Measurements from ENCODE around the gene SORCS1.

Gene SORCS1

DNA sequence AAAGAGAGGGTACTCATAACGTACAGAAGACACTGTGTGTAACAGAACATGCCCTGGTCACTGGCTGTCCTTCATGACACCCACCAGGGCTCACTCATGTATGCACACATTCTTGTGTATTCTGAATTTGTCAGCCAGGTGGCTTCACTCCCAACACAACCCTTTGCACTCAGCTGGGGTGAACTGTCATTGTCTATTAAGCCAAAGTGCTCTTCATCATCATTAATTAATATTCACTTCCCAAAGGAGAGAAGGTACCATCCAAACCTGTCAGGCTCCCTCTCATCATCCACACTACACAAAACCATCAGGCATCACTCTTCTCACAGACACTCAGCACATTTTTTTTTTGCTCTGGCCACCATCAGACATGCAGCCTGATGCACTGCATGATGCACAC lies 469.8 kb downstream of the SORCS1 start:
- H3K36me3 ChIP-seq (replicated peaks): no peaks in the 10 kb centered on the region
- no peaks in the 10 kb centered on the region for H3K9me3 ChIP-seq
- in situ Hi-C loops (cut with MboI; ENCODE audit: low sequenced_read_pairs): no loop called here
- no peaks in the 10 kb centered on the region for H3K27me3 ChIP-seq (ENCODE audit: low read depth)
- no peak for DNase-seq (ENCODE audit: low spot score in 2 of 2)
- no peaks in the 10 kb centered on the region for H3K4me1 ChIP-seq
- H3K4me3 ChIP-seq: no peak overlapping the region

DNA sequence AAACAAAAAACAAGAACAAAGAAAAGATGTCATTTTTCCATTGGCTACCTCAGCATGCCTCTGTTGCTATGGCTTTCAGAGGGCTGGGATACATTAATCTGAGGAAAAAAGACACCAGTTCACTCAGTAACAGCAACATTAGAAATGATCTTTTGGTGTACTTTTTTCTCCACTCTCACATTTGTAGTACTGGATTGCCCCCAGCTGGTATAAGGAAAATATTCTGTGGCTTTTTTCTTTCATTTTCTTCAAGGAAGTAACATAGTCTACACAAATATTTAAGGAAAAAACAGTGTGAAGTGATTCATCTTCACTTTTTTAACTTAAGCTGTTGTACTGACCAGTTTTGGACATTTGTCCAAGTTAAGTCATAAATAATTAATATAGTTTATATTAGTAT lies 482.3 kb downstream of the SORCS1 start:
- in situ Hi-C loops (cut with MboI; ENCODE audit: low sequenced_read_pairs): no loop called here
- Histone ChIP-seq H3K27me3 (ENCODE audit: low read depth) (no peaks in the 10 kb centered on the region), H3K9me3 (no peaks in the 10 kb centered on the region), H3K36me3 (replicated peaks) (no peaks in the 10 kb centered on the region), H3K4me3 (no peak overlapping the region), H3K4me1 (no peaks in the 10 kb centered on the region)
- DNase-seq (ENCODE audit: low spot score in 2 of 2): no peak

DNA sequence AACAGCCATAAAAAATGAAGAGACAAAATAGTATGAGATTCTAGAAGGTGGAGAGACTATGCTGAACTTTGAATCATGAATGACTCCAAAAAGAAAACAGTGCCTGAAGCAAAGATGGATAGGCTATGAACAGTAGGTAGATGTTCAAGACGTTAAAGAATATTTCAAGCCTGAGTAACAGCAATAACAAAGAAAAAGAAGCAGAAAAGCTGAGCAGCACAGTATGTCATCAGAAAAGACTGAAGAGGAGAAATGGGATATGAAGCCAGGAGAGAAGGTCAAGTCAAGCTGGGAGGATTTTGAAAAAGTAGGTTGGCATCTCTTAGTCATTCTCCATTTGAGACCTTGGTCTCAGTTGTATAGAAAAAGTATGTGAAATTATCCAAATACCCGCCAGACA lies 484.4 kb downstream of the SORCS1 start:
- Histone ChIP-seq H3K4me1 (no peaks in the 10 kb centered on the region), H3K4me3 (no peak overlapping the region), H3K36me3 (replicated peaks) (no peaks in the 10 kb centered on the region), H3K9me3 (no peaks in the 10 kb centered on the region), H3K27me3 (ENCODE audit: low read depth) (no peaks in the 10 kb centered on the region)
- no peak for DNase-seq (ENCODE audit: low spot score in 2 of 2)
- in situ Hi-C loops (cut with MboI; ENCODE audit: low sequenced_read_pairs): no loop called here

DNA sequence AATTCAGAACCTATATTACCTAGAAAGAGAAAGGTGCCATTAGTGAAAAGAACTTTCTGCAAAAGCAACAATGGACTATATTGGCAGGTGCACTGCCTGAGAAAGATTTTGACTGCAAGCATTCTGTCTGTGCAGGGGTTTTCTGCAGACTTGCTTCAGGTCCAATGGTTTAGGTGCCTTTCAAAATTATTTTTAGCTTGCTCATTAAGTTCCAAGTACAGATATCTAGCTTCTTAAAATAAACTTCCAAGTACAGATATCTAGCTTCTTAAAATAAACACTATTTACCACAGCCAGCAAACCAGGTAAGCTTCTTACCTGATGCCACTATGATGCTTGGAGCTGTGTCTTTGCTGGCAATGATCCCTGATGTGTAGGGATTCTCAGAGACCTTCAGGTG lies 485.2 kb downstream of the SORCS1 start:
- Histone ChIP-seq H3K9me3 (no peaks in the 10 kb centered on the region), H3K4me1 (no peaks in the 10 kb centered on the region), H3K27me3 (ENCODE audit: low read depth) (no peaks in the 10 kb centered on the region), H3K4me3 (no peak overlapping the region), H3K36me3 (replicated peaks) (no peaks in the 10 kb centered on the region)
- no peak for DNase-seq (ENCODE audit: low spot score in 2 of 2)
- in situ Hi-C loops (cut with MboI; ENCODE audit: low sequenced_read_pairs): no loop called here

DNA sequence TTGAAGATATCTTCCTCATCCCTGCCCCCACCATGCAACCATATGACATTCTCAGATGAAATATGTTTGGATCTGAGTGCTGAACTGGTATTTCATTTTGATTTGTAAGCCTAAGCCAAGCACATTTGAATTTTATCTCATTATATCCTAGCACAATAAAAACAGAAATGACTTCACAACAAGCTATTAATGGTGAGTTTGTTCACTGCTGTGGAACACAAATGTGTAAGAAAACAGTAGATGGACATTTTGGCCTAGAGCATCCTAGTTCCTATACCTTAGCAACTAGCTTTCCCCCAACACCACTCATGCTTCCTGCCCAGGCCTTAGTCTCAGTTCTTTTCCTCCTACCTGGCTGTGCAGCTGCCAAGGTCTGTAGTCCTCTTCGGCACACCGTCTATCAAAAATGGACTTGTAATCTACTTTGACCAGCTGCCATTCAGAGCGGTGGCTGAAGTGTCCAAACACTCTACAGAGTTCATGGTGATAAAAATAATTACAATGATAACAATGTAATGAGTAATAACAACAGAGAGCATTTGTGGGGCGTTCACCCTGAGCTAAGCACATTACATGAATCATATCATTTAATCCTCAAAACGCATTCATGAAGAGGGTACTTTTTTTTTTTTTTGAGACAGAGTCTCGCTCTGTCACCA lies 491.9 kb downstream of the SORCS1 start:
- Histone ChIP-seq H3K9me3 (no peaks in the 10 kb centered on the region), H3K4me3 (no peak overlapping the region), H3K27me3 (ENCODE audit: low read depth) (no peaks in the 10 kb centered on the region), H3K36me3 (replicated peaks) (no peaks in the 10 kb centered on the region), H3K4me1 (no peaks in the 10 kb centered on the region)
- in situ Hi-C loops (cut with MboI; ENCODE audit: low sequenced_read_pairs): no loop called here
- DNase-seq (ENCODE audit: low spot score in 2 of 2): no peak

DNA sequence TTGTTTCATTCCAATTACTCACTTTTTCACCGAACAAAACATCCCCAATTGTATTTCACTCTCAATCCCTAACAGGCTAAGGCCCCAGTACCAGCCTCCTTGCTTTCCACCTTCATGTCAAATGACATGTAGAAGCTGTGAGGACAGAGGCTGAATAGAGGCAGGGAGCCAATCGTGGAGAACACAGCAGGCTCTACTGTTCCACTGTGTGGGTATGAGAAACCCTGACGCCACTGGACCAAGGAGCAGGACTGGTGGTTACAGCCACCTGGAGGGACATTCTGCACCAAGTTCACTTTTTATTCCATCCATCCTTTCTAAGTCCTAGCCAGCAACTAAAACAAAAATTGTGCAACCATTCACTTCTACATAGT lies 502.8 kb downstream of the SORCS1 start:
- Histone ChIP-seq H3K27me3 (ENCODE audit: low read depth) (no peaks in the 10 kb centered on the region), H3K36me3 (replicated peaks) (no peaks in the 10 kb centered on the region), H3K4me1 (no peaks in the 10 kb centered on the region), H3K4me3 (no peak overlapping the region), H3K9me3 (no peaks in the 10 kb centered on the region)
- in situ Hi-C loops (cut with MboI; ENCODE audit: low sequenced_read_pairs): no loop called here
- no peak for DNase-seq (ENCODE audit: low spot score in 2 of 2)

DNA sequence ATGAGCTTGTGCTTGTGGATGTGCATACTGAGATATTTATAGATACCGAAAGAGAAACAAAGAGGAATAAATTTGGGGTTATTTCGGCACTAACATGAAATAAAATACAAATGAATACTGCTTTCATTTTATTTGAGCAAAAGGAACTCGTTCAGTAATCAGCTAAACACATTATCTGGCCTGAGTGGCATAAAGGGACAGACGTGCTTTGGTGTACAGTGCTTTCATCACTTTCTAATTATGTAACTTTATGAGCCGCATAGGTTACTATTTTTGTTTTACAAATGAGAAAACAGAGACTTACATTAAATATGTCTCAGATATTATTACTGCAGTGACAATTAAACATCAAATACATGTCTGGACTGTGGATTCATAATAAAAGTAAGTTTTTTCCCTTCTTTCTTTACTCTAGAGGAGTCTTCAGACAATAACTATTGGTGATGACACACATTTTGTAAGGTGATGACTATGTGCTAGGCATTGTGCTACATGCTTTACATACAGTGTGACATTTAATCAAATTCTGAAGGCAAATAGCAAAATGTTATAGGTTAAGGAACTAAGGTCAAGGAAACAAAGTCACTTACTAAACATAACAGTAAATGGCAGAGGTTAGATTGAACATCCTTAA lies 503.3 kb downstream of the SORCS1 start:
- Histone ChIP-seq H3K4me3 (no peak overlapping the region), H3K27me3 (ENCODE audit: low read depth) (no peaks in the 10 kb centered on the region), H3K36me3 (replicated peaks) (no peaks in the 10 kb centered on the region), H3K4me1 (no peaks in the 10 kb centered on the region), H3K9me3 (no peaks in the 10 kb centered on the region)
- in situ Hi-C loops (cut with MboI; ENCODE audit: low sequenced_read_pairs): no loop called here
- DNase-seq (ENCODE audit: low spot score in 2 of 2): no peak

DNA sequence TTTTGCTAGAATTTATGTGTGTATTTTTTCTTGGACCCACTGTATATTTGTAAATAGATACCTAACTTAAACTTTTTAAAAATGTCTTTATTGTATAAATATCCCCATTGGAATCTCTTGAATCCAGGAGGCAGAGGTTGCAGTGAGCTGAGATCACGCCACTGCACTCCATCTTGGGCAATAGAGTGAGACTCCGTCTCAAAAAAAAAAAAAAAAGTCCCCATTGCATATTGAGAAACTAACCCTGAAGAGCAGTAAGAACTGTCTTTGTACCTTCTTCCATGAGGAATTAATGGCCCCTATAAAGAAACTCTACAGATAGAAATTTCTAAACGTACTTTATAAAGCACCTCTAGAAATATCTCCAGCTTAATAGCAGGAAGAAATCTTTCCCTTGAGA lies 504.0 kb downstream of the SORCS1 start:
- Histone ChIP-seq H3K27me3 (ENCODE audit: low read depth) (no peaks in the 10 kb centered on the region), H3K9me3 (no peaks in the 10 kb centered on the region), H3K36me3 (replicated peaks) (no peaks in the 10 kb centered on the region), H3K4me1 (no peaks in the 10 kb centered on the region), H3K4me3 (no peak overlapping the region)
- DNase-seq (ENCODE audit: low spot score in 2 of 2): no peak
- in situ Hi-C loops (cut with MboI; ENCODE audit: low sequenced_read_pairs): no loop called here

DNA sequence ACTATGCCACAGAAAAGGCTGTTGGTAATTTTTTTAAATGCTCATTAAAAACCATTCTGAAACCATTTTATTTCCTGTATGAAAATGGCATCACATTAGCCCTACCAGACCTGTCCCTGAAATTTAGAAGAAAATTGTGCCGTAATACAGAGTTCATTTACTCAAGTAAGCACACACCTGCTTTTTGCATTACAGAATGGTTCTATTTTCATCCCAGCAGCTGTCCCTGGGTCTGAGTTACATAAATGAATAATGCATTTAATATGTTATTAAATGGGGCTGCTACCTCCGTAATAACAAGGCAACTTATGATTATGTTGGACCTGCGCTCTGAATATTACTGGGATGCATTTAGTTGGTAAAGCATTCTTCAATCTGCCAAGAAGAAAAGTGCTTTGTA lies 508.9 kb downstream of the SORCS1 start:
- no peak for DNase-seq (ENCODE audit: low spot score in 2 of 2)
- H3K9me3 ChIP-seq: no peaks in the 10 kb centered on the region
- in situ Hi-C loops (cut with MboI; ENCODE audit: low sequenced_read_pairs): no loop called here
- H3K4me3 ChIP-seq: no peak overlapping the region
- no peaks in the 10 kb centered on the region for H3K4me1 ChIP-seq
- H3K36me3 ChIP-seq (replicated peaks): no peaks in the 10 kb centered on the region
- no peaks in the 10 kb centered on the region for H3K27me3 ChIP-seq (ENCODE audit: low read depth)

DNA sequence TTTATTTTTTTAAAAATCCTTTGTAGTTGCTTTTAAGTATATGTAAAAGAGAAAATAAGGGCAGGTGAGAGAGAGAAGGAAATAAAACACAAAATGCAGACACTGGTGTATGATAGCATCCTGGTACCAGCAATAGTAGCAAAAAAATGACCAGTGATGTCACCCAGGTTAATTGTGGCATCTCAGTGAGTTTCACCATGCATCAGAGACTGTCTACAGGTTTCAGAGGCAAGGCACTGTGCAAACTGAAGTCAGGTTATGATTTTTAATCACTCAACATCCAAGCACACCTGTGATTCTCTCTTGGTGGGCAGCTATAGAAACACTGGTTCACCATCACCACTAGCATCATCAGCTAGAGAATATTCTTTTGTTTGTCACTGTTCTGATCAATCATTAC lies 509.3 kb downstream of the SORCS1 start:
- no peak overlapping the region for H3K4me3 ChIP-seq
- no peaks in the 10 kb centered on the region for H3K36me3 ChIP-seq (replicated peaks)
- no peaks in the 10 kb centered on the region for H3K9me3 ChIP-seq
- DNase-seq (ENCODE audit: low spot score in 2 of 2): no peak
- H3K4me1 ChIP-seq: no peaks in the 10 kb centered on the region
- no peaks in the 10 kb centered on the region for H3K27me3 ChIP-seq (ENCODE audit: low read depth)
- in situ Hi-C loops (cut with MboI; ENCODE audit: low sequenced_read_pairs): no loop called here

DNA sequence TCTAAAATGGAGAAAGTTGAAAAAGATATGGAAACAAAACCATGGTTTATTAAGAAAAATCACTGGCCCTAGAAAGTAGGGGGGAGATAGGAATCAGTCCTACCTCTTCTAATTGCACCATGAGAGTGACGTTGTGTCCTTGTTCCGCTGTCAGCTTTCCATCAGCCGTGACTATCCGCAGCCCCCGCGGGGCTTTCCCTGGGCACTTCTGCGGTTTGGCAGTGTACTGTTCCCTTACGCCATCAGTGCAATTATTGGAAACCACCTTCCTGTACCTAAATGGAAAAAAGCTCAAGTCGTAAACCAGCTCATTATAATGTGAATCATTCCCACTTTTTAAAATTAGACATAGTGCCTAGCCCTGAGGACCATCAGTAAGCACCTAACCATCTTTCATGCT lies 512.2 kb downstream of the SORCS1 start:
- in situ Hi-C loops (cut with MboI; ENCODE audit: low sequenced_read_pairs): no loop called here
- Histone ChIP-seq H3K27me3 (ENCODE audit: low read depth) (no peaks in the 10 kb centered on the region), H3K36me3 (replicated peaks) (no peaks in the 10 kb centered on the region), H3K9me3 (no peaks in the 10 kb centered on the region), H3K4me3 (no peak overlapping the region), H3K4me1 (no peaks in the 10 kb centered on the region)
- DNase-seq (ENCODE audit: low spot score in 2 of 2): no peak

DNA sequence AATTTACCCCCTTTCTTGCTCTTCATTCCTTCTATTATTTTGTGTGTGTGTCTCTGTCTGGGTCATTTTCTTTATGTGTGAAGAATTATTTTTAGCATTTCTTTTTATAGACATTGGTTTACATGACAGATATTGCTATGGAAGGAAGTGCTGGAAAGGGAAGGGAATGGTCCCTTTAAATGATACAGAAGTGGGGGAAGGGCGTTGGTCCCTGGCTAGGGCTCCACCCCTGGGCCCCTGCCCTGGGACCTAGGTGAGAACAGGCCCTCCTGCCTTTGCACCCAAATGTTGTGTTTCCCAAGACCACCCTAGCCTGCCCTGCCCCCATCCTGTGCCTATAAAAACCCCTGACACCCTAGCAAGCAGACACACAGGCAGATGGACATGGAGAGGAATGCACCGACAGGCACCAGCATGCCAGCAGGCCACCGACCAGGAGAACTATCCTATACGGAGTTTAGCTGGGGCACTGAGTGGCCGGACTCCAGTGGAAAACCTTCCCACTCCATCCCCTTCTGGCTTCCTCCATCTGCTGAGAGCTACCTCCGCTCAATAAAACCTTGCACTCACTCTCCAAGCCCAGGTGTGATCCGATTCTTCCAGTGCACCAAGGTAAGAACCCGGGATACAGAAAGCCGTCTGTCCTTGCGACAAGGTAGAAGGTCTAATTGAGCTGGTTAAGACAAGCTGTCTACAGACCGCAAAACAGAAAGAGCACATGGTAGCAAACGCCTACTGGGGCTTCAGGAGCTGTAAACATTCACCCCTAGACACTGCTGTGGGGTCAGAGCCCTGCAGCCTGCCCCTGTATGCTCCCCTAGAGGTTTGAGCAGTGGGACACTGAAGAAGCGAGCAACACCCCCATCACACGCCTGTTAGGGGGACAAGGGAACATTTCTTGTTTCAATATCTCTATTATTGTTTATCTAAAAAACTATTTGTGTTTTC lies 515.7 kb downstream of the SORCS1 start:
- in situ Hi-C loops (cut with MboI; ENCODE audit: low sequenced_read_pairs): no loop called here
- no peaks in the 10 kb centered on the region for H3K36me3 ChIP-seq (replicated peaks)
- no peaks in the 10 kb centered on the region for H3K9me3 ChIP-seq
- no peak overlapping the region for H3K4me3 ChIP-seq
- no peaks in the 10 kb centered on the region for H3K27me3 ChIP-seq (ENCODE audit: low read depth)
- no peaks in the 10 kb centered on the region for H3K4me1 ChIP-seq
- no peak for DNase-seq (ENCODE audit: low spot score in 2 of 2)

DNA sequence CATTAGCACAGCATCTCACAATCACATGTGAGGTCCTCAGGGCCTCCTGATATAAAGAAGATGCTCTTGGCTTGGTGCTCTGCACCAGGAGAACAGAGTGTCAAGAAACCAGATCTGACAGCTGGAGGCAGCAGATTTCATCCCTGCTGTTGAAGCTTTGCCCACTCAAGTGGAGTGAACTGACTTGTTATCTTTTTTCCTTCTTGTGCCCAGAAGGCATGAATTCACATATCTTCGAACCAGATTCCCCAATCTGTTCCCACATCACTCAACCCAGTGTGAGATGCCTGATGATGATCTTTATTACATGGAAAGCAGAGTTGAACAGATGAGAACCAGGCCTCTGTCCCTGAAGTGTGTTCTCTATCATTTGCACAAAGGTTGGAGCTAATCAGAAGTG lies 521.0 kb downstream of the SORCS1 start:
- no peaks in the 10 kb centered on the region for H3K4me1 ChIP-seq
- H3K36me3 ChIP-seq (replicated peaks): no peaks in the 10 kb centered on the region
- no peaks in the 10 kb centered on the region for H3K27me3 ChIP-seq (ENCODE audit: low read depth)
- no peak for DNase-seq (ENCODE audit: low spot score in 2 of 2)
- H3K4me3 ChIP-seq: no peak overlapping the region
- no peaks in the 10 kb centered on the region for H3K9me3 ChIP-seq
- in situ Hi-C loops (cut with MboI; ENCODE audit: low sequenced_read_pairs): no loop called here

DNA sequence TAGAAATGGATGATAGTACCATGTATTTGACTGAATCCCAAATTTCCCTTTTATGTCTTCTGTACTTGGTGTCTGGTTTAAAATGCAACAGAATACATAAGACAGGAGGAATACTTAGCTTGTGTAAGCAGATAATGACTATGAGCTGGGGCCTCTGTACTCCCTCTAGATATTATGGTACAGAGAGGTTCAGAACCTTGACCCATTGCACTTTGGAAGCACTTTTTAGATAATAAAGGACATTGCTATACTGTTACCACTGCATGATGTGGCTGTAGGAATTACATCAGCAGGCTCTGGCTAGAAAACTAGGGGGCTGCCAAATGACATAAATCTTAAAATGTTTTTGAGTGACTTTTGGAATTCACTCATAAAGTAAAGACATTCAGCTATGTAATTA lies 526.6 kb downstream of the SORCS1 start:
- in situ Hi-C loops (cut with MboI; ENCODE audit: low sequenced_read_pairs): no loop called here
- no peaks in the 10 kb centered on the region for H3K27me3 ChIP-seq (ENCODE audit: low read depth)
- H3K36me3 ChIP-seq (replicated peaks): no peaks in the 10 kb centered on the region
- H3K4me3 ChIP-seq: no peak overlapping the region
- no peak for DNase-seq (ENCODE audit: low spot score in 2 of 2)
- H3K4me1 ChIP-seq: no peaks in the 10 kb centered on the region
- no peaks in the 10 kb centered on the region for H3K9me3 ChIP-seq
